Suppressor macrophage (primary cell): ENCODE results near the gene STARD10.
"Not testable (repeated sequence)": the region's sequence is repeated elsewhere in the genome, so short reads cannot be mapped to it uniquely, and the experiment has no call there.

ENCODE experiments used
- DNase-seq, 4 experiments: peaks; one replicate each; pipeline ENCODE4 v3.0.0-alpha.2; 2020 to 2022

STARD10 gene

DNA sequence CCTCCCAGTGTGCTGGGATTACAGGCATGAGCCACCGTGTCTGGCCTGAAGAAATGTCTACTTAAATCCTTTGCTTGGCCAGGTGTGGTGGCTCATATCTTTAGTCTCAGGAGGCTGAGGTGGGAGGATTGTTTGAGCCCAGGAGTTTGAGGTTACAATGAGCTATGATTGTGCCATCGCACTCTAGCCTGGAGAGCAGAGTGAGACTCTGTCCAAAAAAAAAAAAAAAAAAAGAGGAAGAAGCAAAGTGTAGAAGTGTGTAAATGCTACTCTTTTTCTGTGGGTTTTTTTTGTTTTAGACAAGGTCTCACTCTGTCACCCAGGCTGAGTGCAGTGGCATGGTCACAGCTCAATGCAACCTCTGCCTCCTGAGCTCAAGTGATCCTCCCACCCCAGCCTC lies 13.9 kb upstream of the STARD10 start:
- DNase-seq, result peak; percentile 61 to 91 (median 80)

DNA sequence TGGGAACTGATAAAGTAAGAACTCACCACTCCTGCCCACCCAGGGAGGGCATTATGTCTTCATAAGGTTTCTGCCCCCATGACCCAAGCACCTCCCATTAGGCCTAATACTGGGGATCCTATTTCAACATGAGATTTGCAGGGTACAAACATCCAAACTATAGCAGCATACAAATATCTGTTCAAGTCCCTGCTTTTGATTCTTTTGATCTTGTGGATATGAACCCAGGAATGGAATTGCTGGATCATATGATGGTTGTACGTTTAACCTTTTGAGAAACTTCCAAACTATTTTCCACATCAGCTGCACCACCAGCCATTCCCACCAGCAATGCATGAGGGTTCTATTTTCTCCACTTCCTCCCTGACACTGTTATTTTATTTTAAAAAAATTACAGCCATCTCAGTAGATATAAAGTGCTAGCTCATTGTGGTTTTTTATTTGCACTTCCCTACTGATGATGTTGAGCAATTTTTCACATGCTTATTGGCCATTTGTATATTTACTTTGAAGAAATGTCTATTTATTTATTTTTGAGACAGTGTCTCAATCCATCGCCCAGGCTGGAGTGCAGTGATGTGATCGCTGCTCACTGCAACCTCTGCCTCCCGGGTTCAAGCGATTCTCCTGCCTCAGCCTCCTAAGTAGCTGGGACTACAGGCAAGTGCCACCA lies 13.3 kb upstream of the STARD10 start:
- peak; percentile 66 to 95 (median 83) for DNase-seq

DNA sequence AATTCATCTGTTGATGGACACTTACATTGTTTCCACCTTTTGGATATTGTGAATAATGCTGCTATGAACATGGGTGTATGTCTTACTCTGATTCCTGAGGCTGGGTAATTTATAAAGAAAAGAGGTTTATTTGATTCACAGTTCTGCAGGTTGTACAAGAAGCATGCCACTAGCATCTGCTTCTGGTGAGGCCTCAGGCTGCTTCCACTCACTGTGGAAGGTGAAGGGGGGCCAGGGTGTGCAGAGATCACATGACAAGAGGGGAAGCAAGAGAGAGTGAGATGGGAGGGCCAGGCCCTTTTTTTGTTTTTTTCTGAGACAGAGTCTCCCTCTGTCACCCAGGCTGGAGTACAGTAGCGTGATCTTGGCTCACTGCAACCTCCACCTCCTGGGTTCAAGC lies 12.5 kb upstream of the STARD10 start:
- DNase-seq, result peak in 1 of 4 experiments; percentile 31

DNA sequence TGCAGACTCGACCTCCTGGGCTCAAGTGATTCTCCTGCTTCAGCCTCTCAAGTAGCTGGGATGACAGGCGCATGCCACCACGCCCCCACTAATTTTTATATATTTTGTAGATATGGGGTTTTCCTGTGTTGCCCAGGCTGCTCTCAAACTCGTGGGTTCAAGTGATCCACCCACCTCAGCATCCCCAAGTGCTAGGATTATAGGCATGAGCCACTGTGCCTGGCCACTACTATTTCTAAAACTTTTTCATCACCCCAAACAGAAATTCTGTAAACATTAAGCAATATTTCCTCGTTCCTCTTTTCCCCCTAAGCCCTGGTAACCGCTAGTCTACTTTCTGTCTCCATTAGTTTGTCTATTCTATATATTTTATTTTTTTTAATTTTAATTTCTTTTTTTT lies 11.4 kb upstream of the STARD10 start:
- peak; percentile 80 to 93 (median 86) for DNase-seq

DNA sequence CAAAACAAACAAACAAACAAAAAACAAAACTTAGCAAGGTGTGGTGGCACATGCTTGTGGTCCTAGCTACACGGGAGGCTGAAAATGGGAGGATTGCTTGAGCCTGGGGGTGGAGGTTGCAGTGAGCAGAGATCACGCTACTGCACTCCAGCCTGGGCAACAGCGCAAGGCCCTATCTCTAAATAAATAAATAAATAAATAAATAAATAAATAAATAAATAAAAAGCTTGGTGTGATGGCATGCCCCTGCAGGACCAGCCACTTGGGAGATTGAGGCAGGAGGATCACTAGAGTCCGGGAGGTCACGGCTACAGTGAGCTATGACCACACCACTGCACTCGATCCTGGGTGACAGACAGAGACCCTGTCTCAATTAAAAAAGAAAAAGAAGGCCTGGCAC lies 9.0 kb upstream of the STARD10 start:
- DNase-seq, result no peak

DNA sequence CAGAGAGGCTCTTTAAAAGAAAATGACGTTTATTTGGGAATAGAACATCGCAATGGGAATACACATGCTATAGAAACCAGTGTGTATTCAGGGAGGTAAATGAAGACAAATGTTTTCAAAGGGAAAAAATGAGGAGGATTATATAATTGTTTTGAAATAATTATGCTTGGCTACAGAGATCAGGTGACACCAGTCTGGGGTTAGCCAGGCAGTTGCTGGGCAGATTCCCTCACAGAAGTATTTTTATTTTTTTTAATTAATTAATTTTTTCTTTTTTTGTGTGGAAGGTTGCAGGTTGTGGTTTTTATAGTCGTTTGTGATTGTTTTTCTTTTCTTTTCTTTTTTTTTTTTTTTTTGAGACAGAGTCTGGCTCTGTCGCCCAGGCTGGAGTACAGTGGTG lies 5.6 kb upstream of the STARD10 start:
- DNase-seq, result no peak

DNA sequence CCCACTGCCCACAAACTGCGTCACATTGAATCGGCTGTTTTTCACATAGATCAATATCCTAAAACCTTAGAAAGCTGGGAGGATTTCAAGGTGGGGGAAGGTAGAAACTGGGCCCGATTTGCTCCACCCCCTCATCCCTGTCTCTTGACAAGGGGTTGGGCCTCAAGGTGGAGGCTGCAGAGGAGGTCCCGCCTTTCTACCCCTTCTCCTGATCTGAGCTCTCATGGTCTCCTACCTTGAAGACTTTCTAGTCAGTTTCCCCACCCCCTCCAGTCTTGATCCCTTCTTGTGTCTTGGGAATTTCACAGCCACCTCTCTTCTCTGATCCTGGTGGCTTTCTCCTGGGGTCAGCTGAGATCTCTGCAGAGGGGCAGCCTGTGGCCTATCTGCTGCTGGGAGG lies 4.5 kb upstream of the STARD10 start:
- no peak for DNase-seq

DNA sequence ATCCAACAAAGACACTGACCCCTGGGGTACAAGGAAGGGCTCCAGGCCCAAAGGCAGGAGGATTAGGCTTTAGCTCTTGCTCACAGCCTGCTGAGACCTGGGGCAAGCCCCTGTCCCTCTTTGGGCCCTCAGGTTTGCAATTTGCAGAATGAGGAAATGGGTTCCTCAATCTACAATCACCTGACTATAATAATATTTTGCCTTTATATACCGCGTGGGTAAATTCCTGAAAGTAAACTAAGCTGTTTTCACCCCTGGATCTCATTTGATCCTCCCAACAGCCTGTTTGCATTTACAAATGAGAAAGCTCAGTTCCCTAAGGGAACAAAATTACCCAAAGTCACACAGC lies 797 bp downstream of the STARD10 start:
- no peak for DNase-seq

DNA sequence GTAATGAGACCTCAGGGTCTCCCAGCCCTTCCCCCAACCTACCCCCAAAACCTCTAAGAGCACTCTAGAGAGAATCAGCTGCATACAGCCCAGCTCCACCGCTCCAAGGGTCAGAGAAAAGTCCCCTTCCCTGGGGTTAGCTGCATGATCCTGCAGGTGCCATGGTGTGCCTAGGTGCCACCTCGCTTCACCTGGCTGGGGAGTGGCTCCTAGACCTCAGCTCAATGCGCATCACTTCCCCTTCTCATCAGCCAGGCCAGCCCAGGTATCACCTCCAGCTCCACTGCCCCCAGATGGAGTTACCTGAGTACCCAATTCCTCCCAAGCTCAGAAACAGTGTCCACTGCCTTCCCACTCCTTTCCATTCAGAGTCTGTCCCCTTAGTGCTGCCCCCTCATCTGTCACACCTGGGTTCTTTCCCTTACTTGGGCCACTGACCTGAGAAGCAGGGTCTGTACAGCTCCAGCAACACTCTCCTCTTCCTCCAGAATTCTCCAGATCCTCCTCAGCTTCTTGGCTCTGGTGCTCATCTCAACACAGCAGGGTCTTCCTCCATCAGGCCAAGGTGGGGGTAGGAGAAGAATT lies 1.3 kb downstream of the STARD10 start:
- no peak for DNase-seq

DNA sequence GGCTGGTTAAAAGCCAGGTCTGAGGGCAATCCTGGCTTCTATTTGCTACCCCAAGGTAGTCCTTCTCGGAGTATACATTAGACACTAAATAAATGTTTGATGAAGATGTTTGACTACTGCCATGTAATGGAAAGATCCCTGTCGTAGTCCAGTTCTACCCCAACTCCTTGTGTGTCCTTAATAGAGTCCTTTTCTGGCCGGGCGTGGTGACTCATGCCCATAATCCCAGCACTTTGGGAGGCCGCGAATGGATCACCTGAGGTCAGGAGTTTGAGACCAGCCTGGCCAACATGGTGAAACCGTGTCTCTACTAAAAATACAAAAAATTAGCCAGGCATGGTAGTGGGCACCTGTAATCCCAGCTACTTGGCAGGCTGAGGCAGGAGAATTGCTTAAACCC lies 2.6 kb downstream of the STARD10 start:
- not testable (repeated sequence) for DNase-seq

DNA sequence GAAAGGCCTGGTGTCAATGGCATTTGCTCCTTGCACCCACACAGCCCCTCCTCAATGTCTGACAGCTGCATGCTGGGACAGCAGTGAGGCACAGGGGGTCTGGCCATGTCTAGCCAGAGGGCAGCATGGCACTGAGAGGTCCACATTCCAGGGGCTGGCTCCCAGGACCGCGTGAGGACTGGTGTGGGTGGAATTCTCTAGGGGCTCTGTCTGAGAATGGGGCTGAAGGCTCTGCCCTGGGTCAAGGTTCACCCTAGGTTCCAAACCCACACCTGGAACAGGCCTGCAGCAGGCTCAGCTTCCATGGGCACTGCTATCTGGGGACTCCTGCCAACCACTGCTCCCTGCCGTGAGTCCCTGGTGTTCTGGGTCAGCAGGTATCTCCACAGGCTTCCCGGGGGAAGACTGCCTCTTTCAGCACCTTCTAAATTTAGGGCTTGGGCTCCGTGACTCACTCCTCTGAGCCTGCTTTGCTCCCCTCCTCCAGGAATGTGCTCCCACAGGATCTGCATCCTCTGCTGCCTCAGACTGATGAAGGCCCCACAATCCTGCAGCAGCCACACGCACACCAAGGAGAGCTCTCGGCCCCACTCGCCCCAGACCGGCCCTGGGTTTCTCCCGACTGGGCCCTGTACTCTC lies 4.2 kb downstream of the STARD10 start:
- DNase-seq, result no peak

DNA sequence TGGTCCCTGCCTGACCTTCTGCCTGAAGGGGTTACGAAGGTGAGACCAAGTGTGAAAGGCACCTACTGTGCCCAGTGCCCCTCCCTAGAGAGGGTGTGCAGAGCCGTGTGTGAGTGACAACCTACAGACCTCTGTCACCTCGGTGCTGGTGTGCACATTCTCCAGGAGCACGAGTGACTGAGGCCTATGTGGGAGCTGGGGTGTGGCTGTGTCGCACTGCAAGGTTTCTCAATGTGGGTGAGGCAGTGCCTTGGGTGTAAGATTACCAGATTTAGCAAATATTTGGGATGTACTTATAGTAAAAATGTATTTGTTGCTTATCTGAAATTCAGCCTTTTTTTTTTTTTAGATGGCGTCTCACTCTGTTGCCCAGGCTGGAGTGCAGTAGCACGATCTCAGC lies 5.6 kb downstream of the STARD10 start:
- DNase-seq, result peak; percentile 34 to 57 (median 54)

DNA sequence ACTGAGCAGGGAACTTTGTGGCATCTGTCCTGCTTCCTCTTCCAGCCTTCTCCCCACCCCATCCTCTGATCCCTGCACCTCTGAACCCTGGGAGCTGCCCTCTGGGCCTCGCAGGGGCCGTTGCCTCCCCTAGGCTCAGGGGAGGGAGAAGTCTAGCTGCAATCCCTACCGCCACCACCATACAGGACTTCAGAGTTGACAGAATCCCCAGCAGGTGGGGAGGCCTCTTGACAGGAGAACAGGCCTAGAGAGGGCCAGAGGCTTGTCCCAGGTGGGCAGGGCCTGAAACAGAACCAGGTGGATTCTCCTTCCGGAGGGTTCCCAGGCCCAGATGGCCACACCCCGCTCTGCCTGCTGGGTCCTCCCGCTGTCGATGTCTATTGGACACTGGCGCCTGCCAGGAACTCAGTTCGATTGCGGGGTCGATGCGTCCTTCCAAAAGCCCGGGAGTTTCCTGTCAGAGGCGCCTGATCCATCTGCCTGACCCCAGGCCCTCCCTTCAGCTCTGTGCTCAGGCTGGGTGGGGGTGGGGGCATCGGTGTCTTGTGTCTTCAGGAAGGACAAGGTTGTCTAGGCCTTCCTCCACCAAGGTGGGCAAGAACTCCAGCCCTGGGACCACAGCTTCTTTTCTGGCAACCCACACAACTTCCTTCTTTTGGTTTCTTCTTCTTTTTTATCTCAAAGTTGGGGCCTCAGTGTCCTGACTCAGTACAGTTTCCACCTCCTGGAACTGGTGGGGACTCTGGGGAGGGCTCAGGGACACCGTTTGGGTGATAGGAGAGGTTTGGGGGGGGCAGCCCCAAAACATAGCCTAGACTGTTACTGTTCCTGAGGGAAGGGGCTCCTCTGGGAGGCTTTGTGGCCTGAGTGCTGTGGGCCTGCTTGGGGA lies 6.4 kb downstream of the STARD10 start:
- DNase-seq, result peak; percentile 51 to 73 (median 68)

DNA sequence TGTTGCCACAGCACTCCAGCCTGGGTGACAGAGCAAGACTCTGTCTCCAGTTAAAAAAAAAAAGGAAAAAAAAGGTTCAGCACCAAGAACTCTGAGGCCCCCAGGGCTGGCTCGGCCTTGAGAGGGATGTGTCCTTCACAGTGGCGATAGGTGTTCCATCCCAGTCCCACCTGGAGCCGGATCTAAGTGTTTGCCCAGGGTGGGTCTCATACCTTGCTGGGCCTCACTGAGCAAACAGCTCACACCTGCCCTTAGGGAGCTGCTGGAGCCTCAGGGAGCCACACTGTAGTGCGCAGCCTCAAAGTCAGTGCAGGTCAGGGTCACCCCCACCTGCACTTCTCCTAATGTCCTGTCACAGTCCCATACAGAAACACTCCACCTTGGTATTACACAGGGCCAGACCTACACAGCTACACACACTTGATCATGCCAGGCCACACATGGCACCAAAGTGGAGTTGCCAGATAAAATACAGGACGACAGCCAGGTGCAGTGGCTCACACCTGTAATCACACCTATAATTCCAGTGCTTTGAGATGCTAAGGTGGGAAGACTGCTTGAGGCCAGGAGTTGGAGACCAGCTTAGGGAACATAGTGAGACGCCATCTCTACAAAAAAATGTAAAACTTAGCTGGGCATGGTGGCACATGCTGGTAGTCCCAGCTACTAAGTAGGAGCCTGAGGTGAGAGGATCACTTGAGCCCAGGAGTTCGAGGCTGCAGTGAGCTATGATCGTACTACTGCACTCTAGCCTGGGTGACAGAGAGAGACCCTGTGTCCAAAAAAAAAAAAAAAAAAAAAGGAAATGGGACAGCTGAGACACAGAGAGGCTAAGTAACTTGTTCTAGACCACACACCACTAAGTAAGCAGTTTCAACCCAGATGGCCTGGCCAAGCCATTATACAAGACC lies 7.3 kb downstream of the STARD10 start:
- DNase-seq, result peak in 1 of 4 experiments; percentile 65

DNA sequence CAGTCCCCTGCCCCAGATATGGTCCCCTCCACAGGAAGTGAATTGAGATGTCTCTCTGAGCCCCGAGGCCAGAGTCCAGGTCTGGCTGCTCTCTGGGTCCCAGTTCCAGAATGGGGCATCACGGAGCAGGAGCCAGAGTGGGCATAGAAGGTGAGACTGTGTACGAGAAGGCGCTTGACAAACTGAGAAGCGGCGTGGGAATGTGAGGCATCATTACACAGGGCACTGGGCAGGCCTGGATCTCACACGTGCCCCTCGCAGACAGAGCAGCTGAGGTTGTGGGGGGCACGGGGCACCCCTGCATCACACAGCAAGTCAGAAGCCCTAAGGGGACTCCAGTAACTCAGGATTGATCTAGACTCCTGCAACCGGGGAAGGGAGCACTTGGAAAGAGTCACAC lies 9.2 kb downstream of the STARD10 start:
- DNase-seq, result no peak

DNA sequence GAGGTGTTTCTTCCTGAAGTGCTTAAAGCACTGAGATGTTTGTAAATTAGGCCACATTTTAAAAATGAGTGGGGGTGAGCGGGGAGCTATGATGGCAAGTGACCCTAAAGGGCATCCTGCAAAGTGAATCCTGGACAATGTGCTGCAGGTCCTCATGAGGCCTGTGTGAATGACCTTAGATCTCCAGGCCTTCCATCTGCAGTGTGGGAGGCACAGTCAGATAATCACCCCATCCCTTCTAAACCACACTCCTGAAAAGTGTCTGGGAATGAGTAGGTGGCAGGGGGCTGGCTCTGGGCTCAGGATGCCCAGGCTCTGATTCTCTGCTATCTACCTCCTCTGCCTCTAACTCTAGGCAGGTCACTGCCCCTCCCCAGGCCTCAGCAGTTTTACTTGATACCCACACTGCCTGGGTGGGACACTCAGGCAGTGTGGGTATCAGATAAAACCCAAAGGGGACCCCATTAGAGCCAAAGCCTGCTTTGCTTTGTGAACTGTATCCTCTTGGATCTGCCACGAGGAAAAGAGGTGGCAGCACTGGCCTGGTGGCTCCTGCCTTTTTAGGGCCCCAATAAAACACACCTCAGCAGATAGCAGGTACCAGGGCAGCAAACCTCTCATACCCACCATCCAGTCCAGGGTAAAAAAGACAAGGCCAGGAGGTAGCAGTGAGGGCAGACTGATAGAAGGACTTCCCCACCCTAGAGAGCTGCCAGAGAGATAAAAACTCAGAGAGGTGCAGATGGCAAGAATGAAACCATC lies 10.5 kb downstream of the STARD10 start:
- DNase-seq, result no peak

DNA sequence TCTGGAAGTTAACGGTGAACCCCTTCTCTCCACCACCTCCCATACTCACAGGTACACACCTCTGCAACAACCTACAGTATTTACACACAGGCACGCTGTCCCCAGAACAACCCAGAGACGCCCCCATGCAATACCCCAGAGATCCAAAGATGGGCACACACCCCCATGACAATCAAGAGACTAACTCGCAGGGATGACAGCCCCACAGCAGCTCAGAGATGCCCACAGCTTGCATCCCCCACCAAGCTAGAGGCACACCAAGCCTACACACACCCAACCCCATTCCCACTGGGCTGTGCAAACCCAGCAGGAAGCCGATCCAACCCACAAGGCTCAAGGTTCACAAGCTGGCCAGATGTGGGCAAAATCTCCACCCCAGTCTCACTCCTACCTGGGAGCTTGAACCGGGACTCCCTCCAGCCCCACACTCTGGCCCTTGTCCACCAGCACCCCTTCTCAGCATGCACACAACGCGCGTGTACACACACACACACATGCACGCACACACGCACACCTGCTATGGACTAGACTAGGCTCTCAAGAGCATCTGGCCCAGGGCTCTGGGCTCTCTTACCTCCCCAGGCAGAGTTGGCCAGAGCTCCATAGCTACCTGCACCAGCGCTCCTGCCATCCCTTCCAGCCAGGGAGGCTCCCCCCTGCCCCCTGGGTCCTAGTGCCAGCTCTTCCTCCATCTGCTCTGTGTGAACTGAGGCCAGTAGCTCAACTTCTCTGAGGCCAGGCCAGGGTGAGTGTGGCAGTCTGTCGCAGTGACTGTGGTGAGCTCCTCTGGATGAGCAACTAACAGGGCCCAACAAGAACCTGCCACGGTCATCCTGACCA lies 11.5 kb downstream of the STARD10 start:
- no peak for DNase-seq

DNA sequence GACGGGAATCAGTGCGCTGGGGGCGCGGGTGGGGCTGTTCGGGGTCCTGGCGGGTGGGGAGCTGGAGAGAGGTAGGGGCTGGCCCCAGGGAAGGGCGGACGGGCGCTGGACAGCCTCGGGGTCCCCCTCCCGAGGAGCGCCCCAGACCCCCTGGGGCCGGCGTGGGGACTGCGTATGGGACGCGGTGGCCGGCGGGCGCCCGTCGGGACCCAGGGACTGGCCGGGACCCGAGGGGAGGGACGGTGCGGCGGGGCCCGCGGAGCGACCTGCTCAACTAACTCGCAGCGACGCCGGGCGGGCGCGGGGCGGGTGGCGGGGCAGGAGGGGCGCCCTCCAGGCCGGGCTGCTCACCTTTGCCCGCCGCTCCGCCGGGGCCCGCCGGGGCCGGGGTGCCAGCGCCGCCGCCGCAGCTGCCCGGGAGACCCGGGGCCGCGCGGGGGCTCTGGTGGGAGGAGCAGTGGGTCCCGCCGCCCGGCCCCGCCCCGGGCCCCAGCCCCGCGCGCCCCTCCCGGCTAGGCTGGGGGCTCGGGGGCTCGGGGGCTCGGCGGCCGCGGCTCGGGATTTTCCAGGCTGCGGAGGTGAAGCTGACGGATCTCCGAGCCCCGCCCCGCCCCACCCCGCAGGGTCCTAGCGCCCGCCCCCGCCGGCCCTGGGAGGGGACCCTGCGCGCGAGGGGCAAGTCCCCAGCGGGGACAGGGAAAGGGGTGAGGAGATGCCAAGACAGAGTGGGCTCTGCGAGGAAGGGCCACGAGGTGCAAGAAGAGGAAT lies 12.3 kb downstream of the STARD10 start:
- peak in 2 of 4 experiments; percentile 53 to 62 for DNase-seq

DNA sequence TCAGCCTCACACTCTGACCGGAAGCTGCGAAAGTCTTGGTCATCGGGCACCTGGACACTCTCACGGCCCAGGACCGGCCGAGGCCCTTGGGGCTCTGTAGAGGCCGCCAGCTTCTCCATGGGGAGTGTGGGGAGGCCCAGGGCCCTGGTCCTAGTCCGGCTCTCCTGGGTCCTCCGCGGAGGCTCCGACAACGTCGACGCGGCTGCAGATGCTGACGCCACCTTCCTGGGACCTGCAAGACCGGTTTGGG lies 12.9 kb downstream of the STARD10 start:
- DNase-seq, result no peak
